Activated CD8-positive, alpha-beta memory T cell treated with anti-CD3 and anti-CD28 coated beads, Interleukin-2, amount 50 U/mL, for 48 hours (primary cell): Measurements from ENCODE around the gene FBXO11.
A peak's percentile ranks its signal among the peaks of the same experiment; 100 is the strongest.

ENCODE experiments used
- DNase-seq: peaks from one replicate; pipeline ENCODE4 v3.0.0-alpha.2; 2020

Gene FBXO11

DNA sequence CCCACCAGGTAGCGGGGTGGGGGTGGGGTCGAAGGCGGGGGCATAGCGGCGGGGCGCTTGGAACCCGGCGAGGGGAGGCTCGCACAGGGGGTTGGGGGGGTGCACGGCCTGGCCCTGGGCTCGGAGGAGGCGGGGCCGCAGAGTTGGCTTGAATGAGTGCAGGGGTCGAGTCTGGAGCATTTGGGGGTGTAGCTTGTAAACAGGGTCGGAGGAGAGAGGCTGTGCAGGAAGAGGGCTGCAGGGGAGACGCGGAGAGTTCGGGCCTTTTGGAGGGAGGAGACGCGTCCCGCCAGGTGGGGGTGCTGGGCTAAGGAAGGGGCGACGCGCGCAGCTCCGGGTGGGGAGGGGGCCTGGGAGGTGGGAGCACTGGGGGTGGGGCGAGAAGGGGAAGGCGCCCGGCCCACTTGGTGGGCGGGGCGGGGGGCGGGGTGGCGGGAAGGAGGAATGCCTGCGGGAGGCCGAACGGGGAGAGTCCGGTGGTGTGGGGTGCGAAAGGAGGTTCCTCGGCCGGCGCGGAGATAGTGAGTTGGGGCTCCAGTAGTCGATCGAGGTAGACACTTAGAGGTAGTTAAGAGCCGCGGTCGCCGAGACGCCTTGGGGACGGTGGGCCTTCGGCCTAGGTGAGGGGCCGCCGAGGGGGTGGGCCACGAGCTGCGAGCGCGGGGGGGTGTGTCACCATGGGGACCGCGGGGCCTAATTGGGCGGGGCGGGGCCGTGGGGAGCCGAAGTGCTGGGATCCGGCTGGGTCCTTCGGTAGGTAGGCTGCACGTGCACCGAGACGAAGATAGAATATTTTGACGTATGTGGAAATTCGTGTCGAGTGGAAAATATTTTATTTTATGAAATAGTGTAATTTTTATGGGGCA is 122.6 kb downstream of the FBXO11 start:
- peak; percentile 80 for DNase-seq

DNA sequence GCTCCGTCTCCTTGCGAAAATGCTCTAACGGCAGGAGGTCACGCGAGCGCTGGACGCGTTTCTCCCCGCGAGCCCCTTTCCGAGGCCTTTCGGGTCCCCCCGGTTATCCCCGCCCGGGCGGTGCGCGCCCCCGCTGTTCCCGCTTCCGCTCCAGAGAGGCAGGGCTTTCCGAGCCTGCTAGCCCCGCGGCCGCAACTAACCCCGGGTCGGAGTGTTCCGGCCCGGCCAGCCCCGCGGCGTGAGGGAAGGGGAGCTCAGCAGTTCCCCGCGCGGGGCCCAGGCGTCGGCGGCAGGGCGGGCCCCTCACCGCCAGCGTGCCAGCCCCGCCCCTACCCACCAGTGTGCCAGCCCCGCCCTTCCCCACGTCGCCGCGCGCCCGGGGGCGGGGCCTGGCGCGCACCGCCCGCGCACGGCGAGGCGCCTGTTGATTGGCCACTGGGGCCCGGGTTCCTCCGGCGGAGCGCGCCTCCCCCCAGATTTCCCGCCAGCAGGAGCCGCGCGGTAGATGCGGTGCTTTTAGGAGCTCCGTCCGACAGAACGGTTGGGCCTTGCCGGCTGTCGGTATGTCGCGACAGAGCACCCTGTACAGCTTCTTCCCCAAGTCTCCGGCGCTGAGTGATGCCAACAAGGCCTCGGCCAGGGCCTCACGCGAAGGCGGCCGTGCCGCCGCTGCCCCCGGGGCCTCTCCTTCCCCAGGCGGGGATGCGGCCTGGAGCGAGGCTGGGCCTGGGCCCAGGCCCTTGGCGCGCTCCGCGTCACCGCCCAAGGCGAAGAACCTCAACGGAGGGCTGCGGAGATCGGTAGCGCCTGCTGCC is 123.4 kb downstream of the FBXO11 start, which contains the start of gene MSH6:
MSH6 (plus strand) TSS at position 475 of the 815 bp plus-strand sequence; CDS start at position 564, 89 bp downstream.
- DNase-seq = peak; percentile 92

DNA sequence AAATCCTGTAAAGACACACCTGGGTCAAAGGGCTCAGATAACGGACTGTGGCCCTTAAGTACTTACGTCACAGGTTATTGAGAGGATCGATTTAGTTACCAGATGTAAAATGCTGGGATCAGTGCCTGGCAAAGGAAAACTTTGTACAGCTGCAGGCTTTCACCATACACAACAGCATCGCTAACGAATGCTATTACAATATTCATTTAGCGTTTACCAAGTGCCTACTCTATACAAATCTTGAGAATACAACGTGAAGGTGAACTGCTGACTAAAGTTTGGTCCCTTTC is 124.0 kb downstream of the FBXO11 start:
- DNase-seq = no peak

DNA sequence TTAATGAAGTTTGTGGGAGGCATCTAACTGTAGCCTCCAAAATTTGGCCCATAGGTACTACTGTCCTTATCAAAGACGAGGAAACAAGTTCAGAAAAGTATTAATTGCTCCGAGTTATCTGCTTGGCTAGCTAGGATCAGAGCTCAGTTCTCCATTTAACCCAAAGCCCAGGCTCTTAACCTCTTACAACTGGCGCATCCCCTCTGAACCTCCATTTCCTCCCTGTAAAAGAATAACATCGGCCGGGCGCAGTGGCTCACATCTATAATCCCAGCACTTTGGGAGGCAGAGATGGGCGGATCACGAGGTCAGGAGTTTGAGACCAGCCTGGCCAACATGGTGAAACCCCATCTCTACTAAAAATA is 126.9 kb downstream of the FBXO11 start:
- no peak for DNase-seq

DNA sequence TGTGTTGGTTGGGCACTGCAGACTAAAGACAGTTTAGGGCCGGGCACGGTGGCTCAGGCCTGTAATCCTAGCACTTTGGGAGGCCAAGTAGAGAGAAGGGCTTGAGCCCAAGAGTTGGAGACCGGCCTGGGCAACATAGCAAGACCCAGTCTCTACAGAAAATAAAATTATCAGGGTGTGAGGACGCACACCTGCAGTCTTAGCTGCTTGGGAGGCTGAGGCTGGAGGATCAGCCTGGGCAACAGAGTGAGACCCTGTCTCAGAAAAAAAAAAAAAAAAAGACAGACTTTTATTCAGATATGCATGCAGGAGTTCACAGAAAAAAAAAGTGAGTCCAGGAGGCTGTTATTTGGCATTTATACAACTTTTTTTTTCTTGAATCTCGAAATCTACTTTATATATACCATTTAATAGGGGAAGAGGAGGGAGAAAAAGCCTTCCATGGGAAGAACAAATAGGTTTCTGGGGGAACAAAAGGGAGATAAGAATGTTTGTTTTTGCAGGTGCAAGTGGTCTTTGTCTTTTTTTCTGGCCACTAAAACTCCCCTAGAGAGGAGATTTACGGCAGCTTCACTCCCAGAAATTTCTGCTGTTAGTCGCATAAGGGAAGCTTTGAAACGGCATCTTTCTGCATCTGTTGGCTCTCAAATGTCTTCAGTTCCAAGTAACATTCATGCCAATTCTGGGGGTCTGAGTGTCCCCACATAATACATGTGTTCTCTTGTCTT is 127.4 kb downstream of the FBXO11 start:
- no peak for DNase-seq

DNA sequence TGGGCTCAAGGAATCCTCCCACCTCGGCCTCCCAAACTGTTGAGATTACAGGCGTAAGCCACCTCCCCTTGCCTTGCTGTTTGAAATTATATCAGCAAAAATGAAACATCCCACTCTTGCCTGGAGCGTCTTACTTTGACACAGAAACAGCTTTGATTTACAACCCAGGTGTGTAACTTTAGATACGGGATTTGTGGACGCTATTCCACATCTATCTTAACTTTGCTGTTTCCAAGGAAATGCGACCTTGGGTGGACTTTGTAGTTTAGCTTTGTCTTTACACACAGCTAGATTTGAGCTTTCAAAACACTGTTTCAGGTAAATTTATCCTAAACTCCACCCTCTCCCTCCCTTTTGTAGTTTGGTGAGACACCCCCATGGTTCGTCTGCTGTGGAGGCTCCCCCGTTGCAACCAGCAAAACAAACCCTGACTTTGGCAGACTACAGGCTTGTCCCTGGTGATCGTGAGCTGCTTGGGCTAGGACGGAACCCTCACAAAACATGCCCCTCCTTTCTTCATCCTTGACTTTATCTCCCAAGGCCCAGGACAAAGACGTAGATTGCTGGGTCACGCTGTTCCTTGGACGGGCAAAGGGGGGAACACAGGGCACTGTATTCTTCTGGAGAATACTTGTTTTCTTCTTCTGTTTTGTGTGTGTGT is 128.9 kb downstream of the FBXO11 start:
- DNase-seq = no peak

DNA sequence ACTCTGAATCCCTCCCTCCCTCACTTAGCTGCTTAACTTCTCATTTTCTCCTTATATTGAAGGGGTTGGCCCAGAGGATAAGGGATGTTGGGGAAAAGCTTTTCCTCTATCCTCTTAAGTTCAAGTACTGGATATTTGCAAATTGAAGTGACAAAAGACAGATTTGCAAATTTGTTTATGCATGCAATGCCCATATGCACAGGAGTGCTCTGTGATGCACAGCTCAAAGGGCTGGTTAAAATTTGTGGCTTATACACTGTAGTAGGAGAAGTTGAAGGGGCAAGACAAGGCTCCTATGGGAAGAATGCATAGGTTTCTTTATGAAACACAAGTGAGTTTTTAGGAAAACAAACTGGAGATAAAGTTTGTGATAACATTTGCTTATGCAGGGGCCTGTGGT is 131.7 kb downstream of the FBXO11 start:
- no peak for DNase-seq

DNA sequence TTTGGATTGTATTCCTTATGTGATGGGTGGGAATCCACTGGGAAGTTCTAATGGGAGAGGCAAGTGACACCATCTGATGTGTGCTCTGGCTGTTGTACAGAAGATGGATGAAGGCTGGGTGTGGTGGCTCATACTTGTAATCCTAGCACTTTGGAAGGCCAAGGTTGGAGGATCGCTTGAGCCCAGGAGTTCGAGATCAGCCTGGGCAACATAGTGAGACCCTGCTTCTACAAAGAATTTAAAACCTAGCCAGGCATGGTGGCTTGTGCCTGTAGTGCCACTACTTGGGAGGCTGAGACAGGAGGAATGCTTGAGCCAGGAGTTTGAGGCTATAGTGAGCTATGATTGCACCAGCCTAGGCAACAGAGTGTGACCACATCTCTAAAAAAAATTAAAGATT is 134.0 kb downstream of the FBXO11 start:
- no peak for DNase-seq

DNA sequence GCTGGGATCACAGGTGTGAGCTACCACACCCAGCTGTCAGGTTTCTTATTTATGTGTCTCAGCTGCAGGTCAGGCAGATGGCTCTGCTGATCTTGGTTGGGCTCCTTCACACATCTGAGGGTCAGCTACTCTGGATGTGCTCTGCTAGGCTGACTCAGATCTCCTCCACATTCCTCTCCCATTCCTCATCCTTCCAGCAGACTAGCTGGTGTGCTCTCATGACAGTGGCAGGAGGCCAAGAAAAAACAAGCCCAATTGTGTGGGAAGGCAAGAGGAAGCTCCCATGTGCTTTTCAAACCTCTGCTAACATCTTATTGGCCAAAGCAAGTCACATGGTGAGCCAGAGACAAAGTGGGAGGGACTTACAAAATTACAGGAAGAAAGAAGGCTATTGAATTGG is 135.1 kb downstream of the FBXO11 start:
- no peak for DNase-seq

DNA sequence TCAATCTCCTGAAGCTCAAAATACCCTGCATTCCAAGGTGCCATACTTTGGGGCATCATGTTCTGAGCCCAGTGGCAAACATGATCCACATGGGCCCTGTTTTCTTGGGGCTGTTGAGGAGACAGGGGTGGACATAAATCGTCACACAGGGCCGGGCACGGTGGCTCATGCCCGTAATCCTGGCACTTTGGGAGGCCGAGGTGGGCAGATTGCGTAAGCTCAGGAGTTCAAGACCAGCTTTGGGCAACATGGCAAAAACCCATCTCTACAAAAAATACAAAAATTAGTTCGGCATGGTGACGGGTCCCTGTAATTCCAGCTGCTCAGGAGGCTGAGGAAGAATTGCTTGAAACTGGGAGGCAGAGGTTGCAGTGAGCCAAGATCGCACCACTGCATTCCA is 137.0 kb downstream of the FBXO11 start:
- no peak for DNase-seq

DNA sequence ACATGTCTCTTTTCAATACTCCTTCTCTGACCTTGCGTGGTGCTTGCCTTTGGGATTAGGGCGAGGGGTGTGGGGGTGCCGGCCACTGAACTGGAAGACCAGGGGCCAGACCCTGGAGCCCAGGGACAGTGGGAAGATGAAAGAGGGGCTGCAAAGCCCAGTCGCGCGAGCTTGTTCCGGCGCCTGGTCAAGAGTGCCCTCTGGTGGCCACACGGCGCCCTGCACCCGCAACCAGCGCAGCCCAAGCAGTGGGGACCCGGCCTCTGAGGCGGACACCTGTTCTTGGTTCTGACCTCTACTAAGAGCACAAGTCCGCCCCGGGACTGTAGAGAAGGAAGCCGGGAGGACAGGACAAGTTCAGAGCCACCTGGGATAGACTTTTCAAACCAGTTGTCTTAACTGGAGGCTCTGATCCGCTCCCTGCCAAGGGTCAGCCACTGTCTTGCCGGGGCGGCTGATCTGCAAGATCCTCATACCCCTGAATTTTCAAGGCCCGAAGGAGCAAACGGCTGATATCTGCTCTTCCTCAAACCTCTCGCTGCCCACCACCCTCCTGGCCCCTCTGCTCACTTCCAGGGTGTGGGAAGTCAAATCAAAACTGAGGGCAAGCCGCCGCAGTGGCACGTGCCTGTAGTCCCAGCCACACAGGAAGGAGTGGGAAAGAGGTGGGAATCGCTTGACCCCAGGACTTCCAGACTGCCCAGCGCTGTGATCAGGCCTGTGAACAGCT is 138.3 kb downstream of the FBXO11 start:
- peak; percentile 95 for DNase-seq

DNA sequence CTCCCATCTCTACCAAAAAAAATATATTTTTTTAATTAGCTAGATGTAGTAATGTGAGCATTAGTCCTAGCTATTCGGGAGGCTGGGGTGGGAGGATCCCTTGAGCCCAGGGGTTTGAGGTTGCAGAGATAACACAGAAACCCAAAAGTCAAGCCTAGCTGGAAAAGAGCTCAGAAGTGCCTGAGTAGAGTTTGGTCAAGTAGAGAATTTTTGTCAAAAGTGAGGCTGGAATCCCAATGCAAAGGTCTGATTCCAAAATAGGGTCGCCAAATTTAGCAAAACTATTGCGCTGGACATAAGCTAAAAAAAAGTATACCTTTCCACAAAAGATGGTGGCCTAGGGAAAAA is 138.8 kb downstream of the FBXO11 start:
- DNase-seq = no peak

DNA sequence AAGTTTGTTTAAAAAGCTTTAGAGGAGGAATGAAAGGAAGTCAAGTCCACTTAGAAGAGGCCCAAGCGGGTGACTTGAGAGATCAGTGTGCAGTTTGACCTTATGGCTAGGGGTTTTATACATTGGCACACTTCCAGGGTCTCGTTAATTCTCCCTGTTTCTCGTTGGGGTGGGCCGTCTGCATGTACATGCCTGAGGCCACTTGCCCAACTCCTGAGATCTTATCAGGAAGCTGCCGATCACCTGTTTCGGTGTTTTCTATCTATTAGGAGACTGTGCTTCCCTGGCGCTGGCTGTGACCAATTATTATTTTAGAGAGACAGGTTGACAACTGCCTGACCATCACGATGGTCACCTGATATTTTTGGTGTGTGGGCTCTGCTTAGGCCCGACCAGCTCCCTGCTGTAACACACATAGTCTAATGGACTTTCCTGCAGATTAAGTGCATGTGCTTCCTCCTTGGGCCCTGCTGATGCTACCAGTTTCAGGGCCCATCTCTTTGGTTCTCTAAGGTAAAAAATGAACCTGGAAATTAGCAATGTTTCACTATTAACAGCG is 154.4 kb downstream of the FBXO11 start:
- DNase-seq = no peak

DNA sequence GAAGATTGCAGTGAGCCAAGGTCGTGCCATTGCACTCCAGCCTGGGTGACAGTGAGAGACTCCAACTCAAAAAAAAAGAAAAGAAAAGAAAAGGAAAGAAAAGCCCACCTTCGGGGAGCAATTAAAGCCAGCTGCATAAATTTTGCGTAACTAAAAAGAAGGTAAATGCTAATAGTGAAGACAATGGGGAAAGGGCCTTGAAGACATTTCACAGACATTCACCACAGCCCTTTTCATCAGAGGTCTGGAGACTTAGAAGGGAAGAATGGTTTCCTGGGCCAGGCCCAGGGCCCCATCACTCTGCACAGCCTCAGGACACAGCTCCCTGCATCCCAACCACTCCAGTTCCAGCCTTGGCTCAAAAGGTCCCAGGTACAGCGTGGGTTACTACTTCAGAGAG is 158.4 kb downstream of the FBXO11 start:
- DNase-seq = no peak

DNA sequence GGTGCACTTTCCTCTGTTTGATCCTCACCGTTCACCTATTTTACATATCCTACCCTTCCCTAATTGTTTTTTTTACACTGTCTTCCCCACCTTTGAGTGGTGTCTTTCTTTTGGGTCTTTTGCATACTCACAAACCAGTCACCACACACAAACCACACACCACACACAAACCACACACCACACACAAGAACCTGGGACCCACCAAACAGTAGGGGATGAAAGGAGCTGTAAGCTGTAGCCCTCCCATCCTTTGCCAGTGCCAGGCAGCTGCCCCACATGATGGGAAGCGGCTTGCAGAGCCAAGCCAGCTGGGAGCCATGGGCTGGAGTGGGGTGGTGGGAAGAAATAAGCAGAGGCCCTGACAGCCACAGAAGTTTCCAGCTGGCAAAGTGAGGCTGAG is 162.2 kb downstream of the FBXO11 start:
- no peak for DNase-seq

DNA sequence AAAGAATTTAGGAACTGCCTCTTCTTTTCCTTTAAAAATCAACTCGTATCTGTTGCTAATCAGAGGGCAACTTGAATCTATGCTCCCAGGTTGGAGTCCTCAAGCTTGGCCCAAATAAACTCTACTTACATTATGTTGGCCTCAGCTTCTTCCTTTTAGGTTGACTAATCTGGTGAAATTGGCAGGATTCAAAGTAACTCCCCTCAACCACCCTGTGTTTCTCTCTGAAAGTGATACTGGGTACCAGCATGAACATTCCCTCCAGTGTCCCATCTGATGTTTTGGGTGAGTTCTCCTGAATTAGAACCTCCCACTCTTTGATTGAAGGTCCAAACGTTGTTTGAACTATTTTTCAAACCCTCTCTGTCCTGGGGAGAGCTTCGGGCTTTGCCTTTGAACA is 164.7 kb downstream of the FBXO11 start:
- DNase-seq = no peak

DNA sequence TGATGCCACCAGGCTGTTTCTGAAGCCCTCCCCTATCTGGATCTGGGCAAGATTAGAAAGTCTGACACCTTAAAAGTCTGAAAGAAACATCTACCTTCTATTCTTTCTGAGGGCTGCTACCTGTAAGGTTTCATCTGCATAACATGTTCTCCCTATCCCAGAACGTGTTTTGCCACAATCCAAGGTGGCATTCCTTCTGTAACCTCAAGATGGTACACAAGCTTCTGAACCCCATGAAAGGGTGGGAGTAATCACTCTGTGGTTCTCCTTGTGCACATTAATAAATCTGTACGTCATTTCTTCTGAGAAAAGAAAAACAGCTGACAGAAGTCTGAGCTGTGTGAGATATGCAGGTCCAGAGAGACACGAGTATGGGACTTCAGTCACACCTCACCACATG is 165.2 kb downstream of the FBXO11 start:
- DNase-seq = no peak
